Lower leg skin (tissue), 4 donors: ENCODE measurements around the gene ZC3H14. TPM values are rescaled to one million over a fixed set of nuclear protein-coding genes. Genes with fewer than 3 reads are reported as not detected.

Experiments
- DNase-seq, 2 donors: peaks; one replicate each; pipeline ENCODE4 v3.0.0-alpha.2; 2019; ENCODE audit warnings: low spot score in 2 of 2
- H3K4me3 ChIP-seq: fragments of 200-600 bp; sonication (generic); 2 replicates; pipeline ENCODE4 v1.5.1; 2017; ENCODE audit warnings: mild to moderate bottlenecking, low read depth; ENCODE audit not compliant: poor library complexity, severe bottlenecking
- POLR2A ChIP-seq, 2 donors: fragments of 450-650 bp; IDR thresholded peaks; one replicate each; pipeline ENCODE4 v1.6.1; 2016 to 2017; ENCODE audit warnings: antibody characterized with exemption in 2 of 2, mild to moderate bottlenecking in 1 of 2, moderate library complexity in 1 of 2
- WGBS, 2 donors: methylation state at CpG; one replicate each; pipeline ENCODE4 v1.1.5; 2018; 5-methylcytosine and 5-hydroxymethylcytosine counted together
- intact Hi-C: fragments of 100-400 bp; cut with DNase I; formaldehyde crosslinking; loops from one replicate; pipeline ENCODE4 v1.15.0; 2023; ENCODE audit warnings: low total_unique reads
- total RNA-seq, 4 donors: library from RNA; depleted of rRNA; stranded (reverse); fragments of >200 nt; gene quantifications; one replicate each; pipeline ENCODE4 v1.1.0, GENCODE V29; 2016
- TF ChIP-seq, protein P1 (sequence below), 3 donors: fragments of 450-650 bp; IDR thresholded peaks; one replicate each; pipeline ENCODE4 v1.5.1; 2016; ENCODE audit warnings: antibody characterized with exemption in 3 of 3, mild to moderate bottlenecking in 3 of 3, moderate library complexity in 2 of 3

ZC3H14 gene
- total RNA-seq, 4 donors from 2014 or later: 45.2 to 54.5 (median 51.4) TPM

DNA sequence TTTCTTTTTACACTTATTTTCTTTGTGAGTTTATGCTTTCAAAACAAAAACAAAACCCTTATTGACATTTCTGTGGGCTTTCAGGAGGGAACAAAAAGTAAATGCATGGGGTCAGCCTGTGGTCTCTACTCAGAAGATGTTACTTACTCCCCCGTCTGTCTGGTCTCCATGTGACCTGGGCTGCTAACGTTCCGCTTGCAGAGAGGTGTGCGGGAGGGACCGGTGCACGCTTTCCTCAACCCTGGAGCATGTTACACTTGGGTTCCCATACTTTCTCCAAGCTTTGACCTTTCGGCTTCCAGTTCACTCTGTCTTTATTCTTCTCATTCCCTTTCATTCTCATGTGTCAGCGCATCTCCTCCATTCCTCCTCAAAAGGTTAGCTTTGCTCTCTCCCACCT lies 36.5 kb downstream of the ZC3H14 start:
- no peak for TF ChIP-seq POLR2A (IDR thresholded peaks at IDR 0.05)
- TF ChIP-seq, protein P1, sequence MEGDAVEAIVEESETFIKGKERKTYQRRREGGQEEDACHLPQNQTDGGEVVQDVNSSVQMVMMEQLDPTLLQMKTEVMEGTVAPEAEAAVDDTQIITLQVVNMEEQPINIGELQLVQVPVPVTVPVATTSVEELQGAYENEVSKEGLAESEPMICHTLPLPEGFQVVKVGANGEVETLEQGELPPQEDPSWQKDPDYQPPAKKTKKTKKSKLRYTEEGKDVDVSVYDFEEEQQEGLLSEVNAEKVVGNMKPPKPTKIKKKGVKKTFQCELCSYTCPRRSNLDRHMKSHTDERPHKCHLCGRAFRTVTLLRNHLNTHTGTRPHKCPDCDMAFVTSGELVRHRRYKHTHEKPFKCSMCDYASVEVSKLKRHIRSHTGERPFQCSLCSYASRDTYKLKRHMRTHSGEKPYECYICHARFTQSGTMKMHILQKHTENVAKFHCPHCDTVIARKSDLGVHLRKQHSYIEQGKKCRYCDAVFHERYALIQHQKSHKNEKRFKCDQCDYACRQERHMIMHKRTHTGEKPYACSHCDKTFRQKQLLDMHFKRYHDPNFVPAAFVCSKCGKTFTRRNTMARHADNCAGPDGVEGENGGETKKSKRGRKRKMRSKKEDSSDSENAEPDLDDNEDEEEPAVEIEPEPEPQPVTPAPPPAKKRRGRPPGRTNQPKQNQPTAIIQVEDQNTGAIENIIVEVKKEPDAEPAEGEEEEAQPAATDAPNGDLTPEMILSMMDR (IDR thresholded peaks at IDR 0.05): no peak
- no peak overlapping the region for H3K4me3 ChIP-seq
- WGBS, 2 donors: 94 to 95% methylated on average over 8 of the region's 8 CpGs
- no peak for DNase-seq
- intact Hi-C loops: no loop called here

DNA sequence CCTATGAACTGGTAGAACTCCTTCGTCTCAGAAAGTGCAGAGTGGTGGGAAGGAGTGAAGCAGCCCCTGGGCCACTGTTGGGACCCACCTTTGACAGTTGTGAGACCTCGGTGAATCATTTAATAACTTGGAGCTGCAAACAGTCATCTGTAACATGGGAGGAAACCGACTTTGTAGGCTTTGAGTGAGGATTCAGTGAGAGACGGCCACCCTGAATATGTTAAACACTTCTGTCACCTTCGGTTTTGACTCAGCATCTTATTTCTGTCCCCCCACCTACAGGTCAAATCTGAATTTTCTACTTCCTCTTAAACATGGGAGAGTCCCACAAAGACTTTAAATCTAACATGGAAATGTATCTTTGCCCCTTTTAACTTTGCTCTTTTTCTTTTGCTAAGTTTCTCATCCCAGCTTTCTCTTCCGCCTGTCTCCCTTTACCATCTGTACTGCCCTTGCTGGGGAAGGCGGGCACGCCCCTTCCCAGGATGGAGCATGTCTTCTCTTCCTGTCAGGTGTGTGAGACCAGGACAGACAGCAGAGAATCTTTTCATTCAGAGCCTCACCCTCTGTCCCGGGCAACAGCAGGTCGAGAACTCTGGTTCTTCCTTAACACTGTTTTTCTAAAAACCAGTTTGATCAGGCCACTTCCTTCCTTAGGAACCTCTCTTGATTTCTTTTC lies 37.1 kb downstream of the ZC3H14 start:
- WGBS, 2 donors: 90 to 94% methylated on average over 10 of the region's 10 CpGs
- H3K4me3 ChIP-seq: no peak overlapping the region
- intact Hi-C loops: no loop called here
- DNase-seq: no peak
- TF ChIP-seq, protein P1 (IDR thresholded peaks at IDR 0.05): no peak
- TF ChIP-seq POLR2A (IDR thresholded peaks at IDR 0.05): no peak

DNA sequence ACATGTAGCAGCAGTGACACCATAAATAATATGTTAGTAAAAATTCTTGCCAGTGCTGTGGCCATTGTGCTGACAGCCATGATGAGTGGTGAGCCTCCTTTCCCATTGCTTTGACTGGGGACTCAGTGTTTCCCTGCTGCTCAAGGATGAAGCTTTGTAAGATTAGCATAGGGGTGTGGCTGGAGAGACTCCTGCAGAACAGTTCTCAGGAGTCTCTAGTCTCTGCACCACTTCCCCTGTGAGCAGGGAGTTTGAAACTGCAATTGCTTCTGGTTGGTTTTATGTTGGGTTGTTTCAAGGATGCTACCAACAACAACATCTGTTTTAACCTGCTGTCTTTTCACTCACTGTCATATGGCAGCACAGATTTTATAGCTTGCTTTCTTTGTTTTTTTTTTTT lies 41.4 kb downstream of the ZC3H14 start:
- TF ChIP-seq, protein P1 (IDR thresholded peaks at IDR 0.05): no peak
- TF ChIP-seq POLR2A (IDR thresholded peaks at IDR 0.05): no peak
- intact Hi-C loops: no loop called here
- no peak for DNase-seq
- H3K4me3 ChIP-seq: no peak overlapping the region

DNA sequence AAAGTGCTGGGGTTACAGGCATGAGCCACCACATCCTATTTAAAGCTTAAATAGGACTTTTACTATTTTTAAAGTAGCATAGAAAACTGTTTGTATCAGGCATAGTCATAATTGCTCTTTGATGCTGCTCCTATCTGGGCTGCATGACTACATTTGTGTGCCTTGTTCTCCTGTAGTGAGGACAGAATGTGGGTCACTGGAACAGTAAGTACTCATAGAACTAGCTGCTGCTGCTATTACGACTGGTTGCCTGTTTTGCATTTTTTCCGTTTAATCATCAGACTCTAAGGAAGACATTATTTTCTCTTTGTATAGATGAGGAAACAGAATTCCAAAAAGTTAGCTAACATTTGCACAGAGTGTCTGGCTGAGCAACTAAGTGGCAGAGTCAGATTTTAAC lies 42.8 kb downstream of the ZC3H14 start:
- 77 to 80% methylated on average over 2 of the region's 2 CpGs for WGBS, 2 donors
- TF ChIP-seq, protein P1 (IDR thresholded peaks at IDR 0.05): no peak
- no peak for TF ChIP-seq POLR2A (IDR thresholded peaks at IDR 0.05)
- no peak for DNase-seq
- intact Hi-C loops: no loop called here
- H3K4me3 ChIP-seq: no peak overlapping the region

DNA sequence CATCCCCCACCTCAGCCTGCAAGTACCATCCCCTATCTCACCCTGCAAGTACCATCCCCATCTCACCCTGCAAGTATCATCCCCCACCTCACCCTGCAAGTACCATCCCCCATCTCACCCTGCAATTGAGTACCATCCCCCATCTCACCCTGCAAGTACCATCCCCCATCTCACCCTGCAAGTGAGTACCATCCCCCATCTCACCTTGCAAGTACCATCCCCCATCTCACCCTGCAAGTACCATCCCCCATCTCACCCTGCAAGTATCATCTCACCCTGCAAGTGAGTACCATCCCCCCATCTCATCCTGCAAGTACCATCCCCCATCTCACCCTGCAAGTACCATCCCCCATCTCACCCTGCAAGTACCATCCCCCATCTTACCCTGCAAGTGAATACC lies 45.0 kb downstream of the ZC3H14 start:
- intact Hi-C loops: no loop called here
- no peak overlapping the region for H3K4me3 ChIP-seq
- TF ChIP-seq POLR2A (IDR thresholded peaks at IDR 0.05): no peak
- TF ChIP-seq, protein P1 (IDR thresholded peaks at IDR 0.05): no peak
- no peak for DNase-seq

DNA sequence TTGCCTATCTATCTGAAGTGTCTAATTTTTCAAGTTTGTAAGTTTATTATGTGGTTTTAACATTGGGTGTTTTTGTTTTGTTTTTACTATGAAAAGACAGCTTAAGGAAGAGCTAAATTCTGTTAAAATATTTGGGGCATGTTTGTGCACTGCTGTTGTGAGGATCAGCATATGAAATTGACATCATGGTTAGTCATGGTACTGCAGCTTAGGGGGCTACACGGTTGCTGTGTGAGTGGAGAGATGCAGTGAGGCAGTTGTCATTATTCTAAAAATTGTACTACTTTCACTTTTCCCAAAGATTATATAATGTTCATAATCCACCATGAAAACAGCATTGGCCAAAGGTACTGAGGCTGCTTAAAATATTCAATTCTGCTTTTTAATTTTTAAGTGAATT lies 49.0 kb downstream of the ZC3H14 start:
- TF ChIP-seq, protein P1 (IDR thresholded peaks at IDR 0.05): no peak
- no peak for TF ChIP-seq POLR2A (IDR thresholded peaks at IDR 0.05)
- intact Hi-C loops: no loop called here
- no peak overlapping the region for H3K4me3 ChIP-seq
- no peak for DNase-seq
- 27 to 31% methylated on average over 1 of the region's 1 CpG for WGBS, 2 donors
